Measurements from ENCODE around the gene DDX42.

GRCh38 chr17:63740464-63741142 is 33.4 kb upstream of the DDX42 start:
- TF ChIP-seq CTCF (IDR thresholded peaks at IDR 0.05) (no peak), POLR2A (IDR thresholded peaks at IDR 0.05; ENCODE audit: low read length) (no peak), E2F6 (IDR thresholded peaks at IDR 0.05; ENCODE audit: borderline replicate concordance, low read depth) (no peak), REST (IDR thresholded peaks at IDR 0.05) (no peak), POLR2AphosphoS2 (conservative IDR thresholded peaks at IDR 0.05; ENCODE audit: low read length) (no peak), RAD21 (conservative IDR thresholded peaks at IDR 0.05 in 1 of 2, IDR thresholded peaks at IDR 0.05 in 1 of 2) (no peak), KDM5A (IDR thresholded peaks at IDR 0.05) (no peak), JUNB (IDR thresholded peaks at IDR 0.05) (no peak), FOSL2 (IDR thresholded peaks at IDR 0.05) (no peak), FOSL2 (CRISPR knock-in tag; IDR thresholded peaks at IDR 0.05) (no peak), SMC3 (IDR thresholded peaks at IDR 0.05) (no peak), SREBF2 (IDR thresholded peaks at IDR 0.05) (no peak)
